SK-N-SH (cell line): ENCODE data around the gene ITIH5. TPM values are rescaled to one million over a fixed set of nuclear protein-coding genes. Genes with fewer than 3 reads are reported as not detected.

Source experiments
- CTCF ChIA-PET: fragments of 300-600, 350-600 bp; formaldehyde crosslinking; extraction: SDS; loops from one replicate; lab custom pipeline; 2021; lab: Yijun Ruan, JAX
- POLR2A ChIA-PET: fragments of 350-600 bp; sonication (Branson Sonifier 250); formaldehyde crosslinking; extraction: SDS; loops from one replicate; lab custom pipeline; 2020; ENCODE audit warnings: antibody characterized with exemption, inconsistent platforms; lab: Yijun Ruan, JAX
- DNase-seq: peaks from one replicate; pipeline ENCODE4 v3.0.0; 2012
- H2AFZ ChIP-seq: fragments of 200-600 bp; sonication (generic); 2 replicates; pipeline ENCODE4 v1.8.1; 2016; ENCODE audit warnings: antibody characterized with exemption, mild to moderate bottlenecking, low read depth
- H3F3A ChIP-seq: fragments of 200-600 bp; sonication (generic); replicated peaks from 2 replicates; pipeline ENCODE3; 2016; ENCODE audit warnings: antibody characterized with exemption, mild to moderate bottlenecking; ENCODE audit not compliant: insufficient read depth
- H3K27ac ChIP-seq, 2 experiments: fragments of 200-500 bp in 1 of 2; fragments of 200-600 bp in 1 of 2; sonication (Bioruptor generic) in 1 of 2; sonication (generic), shearing (Covaris generic) in 1 of 2; 2 replicates each; pipeline versions ENCODE4 v1.5.1 to v1.6.1; 2014 to 2016; ENCODE audit warnings: low read depth in 2 of 2, inconsistent platforms in 1 of 2, low read length in 1 of 2, mild to moderate bottlenecking in 1 of 2, mixed read lengths in 1 of 2
- H3K27me3 ChIP-seq: fragments of 200-600 bp; sonication (generic), shearing (Covaris generic); 2 replicates; pipeline ENCODE4 v1.6.1; 2016; ENCODE audit warnings: mixed run types; ENCODE audit not compliant: insufficient read depth
- H3K36me3 ChIP-seq, 2 experiments: fragments of 200-500 bp in 1 of 2; fragments of 200-600 bp in 1 of 2; sonication (Bioruptor generic) in 1 of 2; sonication (generic) in 1 of 2; replicated peaks in 1 of 2; 2 replicates each; pipeline versions ENCODE3 to v1.5.1; 2014 to 2016; ENCODE audit warnings: low read length in 1 of 2, mild to moderate bottlenecking in 1 of 2; ENCODE audit not compliant: insufficient read depth in 2 of 2, control insufficient read depth in 1 of 2
- H3K4me1 ChIP-seq, 2 experiments: fragments of 200-500 bp in 1 of 2; fragments of 200-600 bp in 1 of 2; sonication (Bioruptor generic) in 1 of 2; sonication (generic), shearing (Covaris generic) in 1 of 2; 2 replicates each; pipeline versions ENCODE4 v1.5.1 to v1.6.1; 2014 to 2016; ENCODE audit warnings: low read depth in 1 of 2, low read length in 1 of 2, mixed run types in 1 of 2; ENCODE audit not compliant: insufficient read depth in 2 of 2, control insufficient read depth in 1 of 2
- H3K4me2 ChIP-seq: fragments of 200-600 bp; sonication (generic), shearing (Covaris generic); 2 replicates; pipeline ENCODE4 v1.6.1; 2017; ENCODE audit warnings: mixed run types
- H3K4me3 ChIP-seq, 2 experiments: fragments of 200-500 bp in 1 of 2; fragments of 200-600 bp in 1 of 2; sonication (Bioruptor generic) in 1 of 2; sonication (generic), shearing (Covaris generic) in 1 of 2; 2 replicates each; pipeline versions ENCODE4 v1.5.1 to v1.8.1; 2014 to 2016; ENCODE audit warnings: low read depth in 2 of 2, inconsistent platforms in 1 of 2, low read length in 1 of 2, mild to moderate bottlenecking in 1 of 2, mixed read lengths in 1 of 2, moderate library complexity in 1 of 2
- H3K79me2 ChIP-seq: fragments of 200-600 bp; sonication (generic); 2 replicates; pipeline ENCODE4 v1.8.1; 2017; ENCODE audit warnings: mild to moderate bottlenecking; ENCODE audit not compliant: insufficient read depth
- H3K9ac ChIP-seq: fragments of 200-600 bp; sonication (generic); 2 replicates; pipeline ENCODE4 v1.6.1; 2017; ENCODE audit warnings: mixed run types
- H3K9me2 ChIP-seq: fragments of 200-600 bp; sonication (generic); 2 replicates; pipeline ENCODE4 v1.6.1; 2017; ENCODE audit warnings: mixed run types
- H3K9me3 ChIP-seq: fragments of 200-600 bp; sonication (generic); 2 replicates; pipeline ENCODE4 v1.6.1; 2017; ENCODE audit warnings: mixed run types, mild to moderate bottlenecking, moderate library complexity
- H4K20me1 ChIP-seq: fragments of 200-600 bp; sonication (generic); 2 replicates; pipeline ENCODE4 v1.6.1; 2017; ENCODE audit warnings: mild to moderate bottlenecking, mixed run types; ENCODE audit not compliant: insufficient read depth
- CHD2 ChIP-seq: fragments of 150-350 bp; IDR thresholded peaks from 2 replicates; pipeline ENCODE4 v1.6.1; 2018; ENCODE audit warnings: low read length; ENCODE audit not compliant: partially characterized antibody
- EP300 ChIP-seq, 2 experiments: IDR thresholded peaks; 2 replicates each; pipeline versions ENCODE4 v1.4.0 to v1.6.1; 2012; ENCODE audit warnings: borderline replicate concordance in 1 of 2, low read depth in 1 of 2, low read length in 1 of 2
- FOXJ3 ChIP-seq: sonication (generic); formaldehyde crosslinking; IDR thresholded peaks from 2 replicates; pipeline ENCODE4 v1.5.1; 2020; ENCODE audit warnings: mild to moderate bottlenecking, missing genetic modification reagents
- FOXM1 ChIP-seq: IDR thresholded peaks from 2 replicates; pipeline ENCODE4 v1.4.0; 2012; ENCODE audit warnings: low read depth, mild to moderate bottlenecking
- JUND ChIP-seq: IDR thresholded peaks from 2 replicates; pipeline ENCODE4 v1.4.0; 2012
- MXI1 ChIP-seq: IDR thresholded peaks from 2 replicates; pipeline ENCODE4 v1.6.1; 2012; ENCODE audit warnings: mild to moderate bottlenecking, low read depth, low read length, improper control_type of control experiment
- POLR2AphosphoS5 ChIP-seq: IDR thresholded peaks from 2 replicates; pipeline ENCODE4 v1.6.1; 2012; ENCODE audit warnings: low read depth, low read length
- RAD21 ChIP-seq: IDR thresholded peaks from 2 replicates; pipeline ENCODE4 v1.6.1; 2012; ENCODE audit warnings: mild to moderate bottlenecking, low read length
- RFX5 ChIP-seq: IDR thresholded peaks from 2 replicates; pipeline ENCODE4 v1.6.1; 2012; ENCODE audit warnings: mild to moderate bottlenecking, improper control_type of control experiment, low read length
- RXRA ChIP-seq: IDR thresholded peaks from 2 replicates; pipeline ENCODE4 v1.4.0; 2012; ENCODE audit warnings: low read depth, mild to moderate bottlenecking, borderline replicate concordance
- SIN3A ChIP-seq: IDR thresholded peaks from 2 replicates; pipeline ENCODE4 v1.6.1; 2012; ENCODE audit warnings: low read depth, mild to moderate bottlenecking, low read length, moderate library complexity, borderline replicate concordance
- SMC3 ChIP-seq: IDR thresholded peaks from 2 replicates; pipeline ENCODE4 v1.6.1; 2012; ENCODE audit warnings: low read depth, low read length, improper control_type of control experiment
- TCF12 ChIP-seq: IDR thresholded peaks from 2 replicates; pipeline ENCODE4 v1.4.0; 2012
- USF1 ChIP-seq: IDR thresholded peaks from 2 replicates; pipeline ENCODE4 v1.4.0; 2012; ENCODE audit warnings: low read depth, borderline replicate concordance
- WGBS: methylation state at CpG from one replicate; pipeline ENCODE4 v1.1.6; 2017; ENCODE audit warnings: low lambda C conversion rate; 5-methylcytosine and 5-hydroxymethylcytosine counted together
- polyA plus RNA-seq, 3 experiments: library from polyadenylated mRNA; depleted of rRNA; stranded (reverse); fragments of >200 nt; gene quantifications; 2 replicates each; pipeline ENCODE4 v1.2.3, GENCODE V29; 2012
- TF ChIP-seq, protein P1 (sequence below): fragments of 200-600 bp; sonication (generic); IDR thresholded peaks from 2 replicates; pipeline ENCODE4 v1.6.1; 2017; ENCODE audit warnings: antibody characterized with exemption, mild to moderate bottlenecking, moderate library complexity

Gene ITIH5
- polyA plus RNA-seq, 1 of the 3 experiments (the other 2 are of a cell fraction): 0.07 TPM

DNA sequence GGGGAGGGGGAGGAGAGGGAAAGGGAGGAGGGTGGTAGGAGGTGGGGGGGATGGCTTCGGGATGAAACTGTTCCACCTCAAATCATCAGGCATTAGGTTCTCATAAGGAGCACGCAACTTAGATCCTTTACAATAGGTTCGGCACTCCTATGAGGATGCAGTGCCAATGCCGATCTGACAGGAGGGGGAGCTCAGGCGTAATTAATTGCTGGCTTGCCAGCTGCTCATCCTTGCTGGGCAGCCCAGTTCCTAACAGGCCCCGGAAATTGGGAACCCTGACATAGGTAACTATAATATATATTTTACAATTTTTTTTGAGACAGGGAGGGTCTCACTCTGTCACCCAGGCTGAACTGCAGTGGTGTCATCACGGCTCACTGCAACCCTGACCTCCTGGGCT lies 137.1 kb downstream of the ITIH5 start:
- Histone ChIP-seq H3K27me3 (no peaks in the 10 kb centered on the region; the same call in 1 of the 2 replicates), H3K27ac (no peak overlapping the region), H3K9ac (no peak overlapping the region), H3K4me2 (no peak overlapping the region), H3K79me2 (no peaks in the 10 kb centered on the region), H4K20me1 (no peaks in the 10 kb centered on the region), H2AFZ (no peak overlapping the region), H3K4me3 (no peak overlapping the region), H3K9me3 (no peaks in the 10 kb centered on the region), H3K4me1 (peaks cover 0 to 3% of the 10 kb centered on the region in 2 experiments; a peak in 2 of 4 replicates), H3K9me2 (no peaks in the 10 kb centered on the region), H3F3A (no peaks in the 10 kb centered on the region), H3K36me3 (no peaks in the 10 kb centered on the region)
- DNase-seq: peak; percentile 67
- 11% methylated on average over 7 of the region's 7 CpGs for WGBS
- ChIA-PET POLR2A (no interaction called here), CTCF (interaction anchor here (0.7 to 7.5 kb wide), 8 partner anchors 9 to 1773 kb away, joined by 3 to 122 read pairs (median 3); partner anchors contain the start of genes ITIH5 and TAF3)
- peak; percentile 74 for TF ChIP-seq RAD21
- no peak for TF ChIP-seq USF1
- no peak for TF ChIP-seq SIN3A
- no peak for TF ChIP-seq CHD2
- TF ChIP-seq FOXJ3 (CRISPR knock-in tag): no peak
- TF ChIP-seq, protein P1, sequence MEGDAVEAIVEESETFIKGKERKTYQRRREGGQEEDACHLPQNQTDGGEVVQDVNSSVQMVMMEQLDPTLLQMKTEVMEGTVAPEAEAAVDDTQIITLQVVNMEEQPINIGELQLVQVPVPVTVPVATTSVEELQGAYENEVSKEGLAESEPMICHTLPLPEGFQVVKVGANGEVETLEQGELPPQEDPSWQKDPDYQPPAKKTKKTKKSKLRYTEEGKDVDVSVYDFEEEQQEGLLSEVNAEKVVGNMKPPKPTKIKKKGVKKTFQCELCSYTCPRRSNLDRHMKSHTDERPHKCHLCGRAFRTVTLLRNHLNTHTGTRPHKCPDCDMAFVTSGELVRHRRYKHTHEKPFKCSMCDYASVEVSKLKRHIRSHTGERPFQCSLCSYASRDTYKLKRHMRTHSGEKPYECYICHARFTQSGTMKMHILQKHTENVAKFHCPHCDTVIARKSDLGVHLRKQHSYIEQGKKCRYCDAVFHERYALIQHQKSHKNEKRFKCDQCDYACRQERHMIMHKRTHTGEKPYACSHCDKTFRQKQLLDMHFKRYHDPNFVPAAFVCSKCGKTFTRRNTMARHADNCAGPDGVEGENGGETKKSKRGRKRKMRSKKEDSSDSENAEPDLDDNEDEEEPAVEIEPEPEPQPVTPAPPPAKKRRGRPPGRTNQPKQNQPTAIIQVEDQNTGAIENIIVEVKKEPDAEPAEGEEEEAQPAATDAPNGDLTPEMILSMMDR: peak; percentile 29; the same call in 1 of the 2 replicates
- TF ChIP-seq SMC3: peak; percentile 70
- TF ChIP-seq MXI1: no peak
- no peak for TF ChIP-seq JUND

DNA sequence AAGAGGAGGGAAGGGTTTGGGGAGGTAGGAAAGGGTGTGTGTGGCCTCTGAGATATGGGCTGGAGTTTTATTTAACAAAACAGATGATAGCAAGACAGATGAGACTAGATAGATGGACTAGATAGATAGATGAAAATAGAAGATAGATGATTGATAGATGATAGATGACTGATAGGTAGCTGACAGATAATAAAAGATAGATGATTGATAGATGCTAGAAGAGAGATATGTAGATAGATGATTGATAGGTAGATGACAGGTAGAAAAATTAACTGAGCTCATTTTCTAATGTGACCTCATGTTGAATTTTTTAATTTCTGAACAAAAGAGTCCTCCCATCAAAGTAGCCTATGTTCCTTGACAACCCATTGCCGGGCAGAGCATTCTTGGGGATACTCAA lies 139.3 kb downstream of the ITIH5 start:
- H3K9ac ChIP-seq: no peak overlapping the region
- no peaks in the 10 kb centered on the region; the same call in 1 of the 2 replicates for H3K27me3 ChIP-seq
- ChIA-PET POLR2A (no interaction called here), CTCF (interaction anchor here (0.6 to 2.1 kb wide), 3 partner anchors 160 to 1775 kb away, joined by 3 to 27 read pairs (median 5); no protein-coding TSS in a partner anchor)
- no peak overlapping the region for H3K4me3 ChIP-seq
- no peaks in the 10 kb centered on the region for H3K9me2 ChIP-seq
- no peaks in the 10 kb centered on the region for H3K79me2 ChIP-seq
- H3F3A ChIP-seq: no peaks in the 10 kb centered on the region
- H4K20me1 ChIP-seq: no peaks in the 10 kb centered on the region
- no peak overlapping the region for H3K4me2 ChIP-seq
- 54% methylated on average over 1 of the region's 1 CpG for WGBS
- H3K27ac ChIP-seq: no peak overlapping the region
- H3K4me1 ChIP-seq: peaks cover 0 to 3% of the 10 kb centered on the region in 2 experiments; a peak in 1 of 4 replicates
- no peaks in the 10 kb centered on the region for H3K9me3 ChIP-seq
- no peak for DNase-seq
- TF ChIP-seq USF1 (no peak), POLR2AphosphoS5 (no peak), RXRA (no peak), RFX5 (no peak), EP300 (IDR thresholded peaks at IDR 0.05; ENCODE audit: borderline replicate concordance in 1 of 2, low read depth in 1 of 2, low read length in 1 of 2) (no peak), FOXM1 (no peak), TCF12 (no peak)
- no peaks in the 10 kb centered on the region for H3K36me3 ChIP-seq
- H2AFZ ChIP-seq: no peak overlapping the region
